HepG2 (cell line): ENCODE data around the gene CSMD2. TPM values are rescaled to one million over a fixed set of nuclear protein-coding genes. Genes with fewer than 3 reads are reported as not detected.

Experiments used
- ATAC-seq: fragments of 200-7000 bp; cut with Tn5 transposase; 3 replicates; pipeline ENCODE4 v1.9.1; 2020; ENCODE audit warnings: mild to moderate bottlenecking, moderate library complexity
- BruUV-seq: library from RNA; stranded (reverse); fragments of 400-500 nt; replicated peaks from 2 replicates; lab custom pipeline; 2021; lab: Mats Ljungman, UMichigan
- CTCF ChIA-PET: fragments of 300-600 bp; formaldehyde crosslinking; extraction: SDS; loops from one replicate; lab custom pipeline; 2021; ENCODE audit warnings: low total read pairs, inconsistent platforms, low intra/inter-chr PET ratio; lab: Yijun Ruan, JAX
- POLR2A ChIA-PET: fragments of 350-600 bp; sonication (Branson Sonifier 250); formaldehyde crosslinking; loops from one replicate; lab custom pipeline; 2020; ENCODE audit warnings: antibody characterized with exemption, inconsistent platforms; lab: Yijun Ruan, JAX
- DNase-seq: peaks from one replicate; pipeline ENCODE4 v3.0.0-alpha.2; 2015; ENCODE audit warnings: low spot score
- FAIRE-seq: peaks from 3 replicates; lab custom pipeline; 2011; peaks lifted over from hg19 to GRCh38; lab: Jason Lieb, UNC
- H2AFZ ChIP-seq: one replicate; pipeline ENCODE4 v1.6.1; 2011; ENCODE audit warnings: low read length, inconsistent platforms
- H3K27ac ChIP-seq: fragments of 300-600 bp; 3 replicates; pipeline ENCODE4 v1.8.0; 2011; ENCODE audit warnings: mixed run types, mild to moderate bottlenecking, mixed read lengths, low read length, inconsistent platforms; ENCODE audit not compliant: insufficient read depth; ENCODE audit errors: extremely low read length
- H3K27me3 ChIP-seq, 2 experiments: fragments of 200-600 bp in 1 of 2; 2 replicates in 1 of 2; 3 replicates in 1 of 2; pipeline versions ENCODE4 v1.6.0 to v1.8.0; 2011; ENCODE audit warnings: low read length in 2 of 2, mild to moderate bottlenecking in 2 of 2, moderate library complexity in 2 of 2, inconsistent platforms in 1 of 2; ENCODE audit not compliant: insufficient read depth in 2 of 2, control insufficient read depth in 1 of 2
- H3K36me3 ChIP-seq, 2 experiments: fragments of 200-600 bp in 1 of 2; replicated peaks in 1 of 2; 2 replicates in 1 of 2; 3 replicates in 1 of 2; pipeline versions ENCODE4 v1.5.1 to v1.8.0; 2011; ENCODE audit warnings: low read length in 2 of 2, inconsistent platforms in 1 of 2; ENCODE audit not compliant: insufficient read depth in 2 of 2, control insufficient read depth in 1 of 2
- H3K4me1 ChIP-seq: 2 replicates; pipeline ENCODE4 v1.5.1; 2012; ENCODE audit warnings: low read length, inconsistent platforms; ENCODE audit not compliant: insufficient read depth
- H3K4me2 ChIP-seq: 2 replicates; pipeline ENCODE4 v1.6.0; 2011; ENCODE audit warnings: low read depth, low read length, inconsistent platforms
- H3K4me3 ChIP-seq, 3 experiments: fragments of 200-600 bp in 1 of 3; sonication (generic), shearing (Covaris generic) in 1 of 3; replicated peaks in 1 of 3; 2 replicates each; pipeline ENCODE4 v1.5.1; 2011 to 2016; ENCODE audit warnings: low read length in 3 of 3, inconsistent platforms in 2 of 3, low read depth in 2 of 3, mild to moderate bottlenecking in 2 of 3, control low read depth in 1 of 3, mixed read lengths in 1 of 3; ENCODE audit not compliant: insufficient read depth in 1 of 3
- H3K79me2 ChIP-seq: one replicate; pipeline ENCODE4 v1.6.1; 2011; ENCODE audit warnings: low read length, inconsistent platforms; ENCODE audit not compliant: insufficient read depth
- H3K9ac ChIP-seq: 2 replicates; pipeline ENCODE4 v1.6.0; 2011; ENCODE audit warnings: mild to moderate bottlenecking, low read depth, low read length, inconsistent platforms; ENCODE audit not compliant: insufficient read depth
- H3K9me3 ChIP-seq: 2 replicates; pipeline ENCODE4 v1.5.1; 2012; ENCODE audit warnings: mild to moderate bottlenecking, low read length
- H4K20me1 ChIP-seq: 2 replicates; pipeline ENCODE4 v1.6.0; 2011; ENCODE audit warnings: inconsistent platforms, mild to moderate bottlenecking, low read length, moderate library complexity; ENCODE audit not compliant: insufficient read depth
- BCL6 ChIP-seq: IDR thresholded peaks from 2 replicates; pipeline ENCODE4 v1.6.1; 2016; ENCODE audit warnings: missing genetic modification reagents, missing compliant biosample characterization
- HNF4A ChIP-seq: sonication (generic); formaldehyde crosslinking; IDR thresholded peaks from 2 replicates; pipeline ENCODE4 v1.4.0; 2020; ENCODE audit warnings: missing genetic modification reagents
- KDM5B ChIP-seq: sonication (generic); formaldehyde crosslinking; IDR thresholded peaks from 2 replicates; pipeline ENCODE4 v1.4.0; 2020; ENCODE audit warnings: missing genetic modification reagents, mild to moderate bottlenecking, borderline replicate concordance
- NFATC3 ChIP-seq: sonication (generic); formaldehyde crosslinking; IDR thresholded peaks from 2 replicates; pipeline ENCODE4 v1.5.1; 2020; ENCODE audit warnings: mild to moderate bottlenecking, missing genetic modification reagents
- SPEN ChIP-seq: sonication (generic); formaldehyde crosslinking; IDR thresholded peaks from 2 replicates; pipeline ENCODE4 v1.5.1; 2020; ENCODE audit warnings: low read depth, mild to moderate bottlenecking, missing genetic modification reagents
- STAT5B ChIP-seq: sonication (generic); formaldehyde crosslinking; IDR thresholded peaks from 2 replicates; pipeline ENCODE4 v1.4.0; 2020; ENCODE audit warnings: missing genetic modification reagents
- ZMYM3 ChIP-seq: sonication (generic); formaldehyde crosslinking; IDR thresholded peaks from 2 replicates; pipeline ENCODE4 v1.5.1; 2020; ENCODE audit warnings: mild to moderate bottlenecking, missing genetic modification reagents
- ZNF136 ChIP-seq: sonication (generic); formaldehyde crosslinking; IDR thresholded peaks from 2 replicates; pipeline ENCODE4 v1.8.1; 2022; ENCODE audit warnings: low read depth, mild to moderate bottlenecking, moderate library complexity, missing genetic modification reagents
- ZNF510 ChIP-seq: sonication (generic); formaldehyde crosslinking; IDR thresholded peaks from 2 replicates; pipeline ENCODE4 v1.4.0; 2020; ENCODE audit warnings: low read depth, mild to moderate bottlenecking, missing genetic modification reagents
- ZNF549 ChIP-seq: sonication (generic); formaldehyde crosslinking; IDR thresholded peaks from 2 replicates; pipeline ENCODE4 v1.5.0; 2020; ENCODE audit warnings: missing genetic modification reagents
- ZNF883 ChIP-seq: sonication (generic); formaldehyde crosslinking; IDR thresholded peaks from 2 replicates; pipeline ENCODE4 v1.5.1; 2020; ENCODE audit warnings: mild to moderate bottlenecking, missing genetic modification reagents; ENCODE audit errors: not compliant biosample characterization
- ZSCAN22 ChIP-seq: sonication (generic); formaldehyde crosslinking; IDR thresholded peaks from 2 replicates; pipeline ENCODE4 v1.4.0; 2020; ENCODE audit warnings: mild to moderate bottlenecking, missing genetic modification reagents
- ZSCAN25 ChIP-seq: sonication (generic); formaldehyde crosslinking; IDR thresholded peaks from 2 replicates; pipeline ENCODE4 v1.8.0; 2022; ENCODE audit warnings: mild to moderate bottlenecking, missing genetic modification reagents
- WGBS: methylation state at CpG from one replicate; pipeline ENCODE4 v1.1.6; 2017; ENCODE audit warnings: low lambda C conversion rate; 5-methylcytosine and 5-hydroxymethylcytosine counted together
- in situ Hi-C: cut with HindIII; loops from 2 replicates; pipeline ENCODE4 v1.10.0; 2017; ENCODE audit warnings: low pct_unique_long_range_greater_than_20kb; ENCODE audit not compliant: extremely low pct_ligation_motif_present
- intact Hi-C: fragments of 100-400 bp; cut with micrococcal nuclease; formaldehyde crosslinking; loops from one replicate; pipeline ENCODE4 v1.10.0; 2022; ENCODE audit not compliant: unreplicated experiment
- polyA plus RNA-seq, 8 experiments: library from polyadenylated mRNA; depleted of rRNA in 3 of 8; stranded (reverse) in 7 of 8; unstranded in 1 of 8; fragments of >200 nt; fragmentation: Illumina TruSeq in 4 of 8; extraction: Trizol in 4 of 8; gene quantifications; 2 replicates each; pipeline versions ENCODE4 v1.2.1 to v1.2.3, GENCODE V29; 2011 to 2016; ENCODE audit warnings: low read depth in 4 of 8, missing spikeins in 1 of 8, mixed read lengths in 1 of 8; ENCODE audit not compliant: insufficient read depth in 1 of 8
- total RNA-seq, 5 experiments: library from RNA; depleted of rRNA; stranded (reverse); fragments of >200 nt; fragmentation: Illumina TruSeq; extraction: Trizol; gene quantifications; 2 replicates each; pipeline ENCODE4 v1.2.3, GENCODE V29; 2016; ENCODE audit warnings: low read depth in 1 of 5
- TF ChIP-seq, protein P1 (sequence below): sonication (generic); formaldehyde crosslinking; conservative IDR thresholded peaks from 2 replicates; pipeline ENCODE4 v1.4.0; 2020; ENCODE audit warnings: mild to moderate bottlenecking, missing genetic modification reagents, moderate library complexity
- TF ChIP-seq, protein P2 (sequence below): IDR thresholded peaks from 2 replicates; pipeline ENCODE4 v1.6.1; 2012; ENCODE audit warnings: low read length, improper control_type of control experiment

Gene CSMD2
- total and polyA plus RNA-seq, 2 of the 13 experiments (the other 11 are each of a cell fraction or from before 2014, with no cell fraction given) = not detected

DNA sequence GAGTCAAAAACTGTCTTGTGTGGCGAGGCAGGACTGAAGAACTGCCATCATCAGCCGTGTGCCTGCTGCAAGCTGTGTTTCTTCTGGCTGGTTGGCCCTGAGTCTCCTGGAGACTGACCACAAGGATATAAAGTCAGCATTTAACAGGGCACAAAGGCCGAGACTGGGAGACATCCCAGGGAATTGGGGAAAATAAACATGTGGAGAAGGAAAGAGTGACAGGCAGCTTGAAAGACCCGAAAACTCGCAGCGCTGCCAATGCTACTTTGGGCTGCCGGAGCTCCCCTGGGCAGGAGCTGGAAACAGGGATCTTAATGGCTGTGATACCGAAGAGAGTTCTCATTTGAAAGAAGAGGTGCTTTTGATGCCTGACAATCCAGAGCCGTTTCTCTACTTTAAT, 426.5 kb downstream of the CSMD2 start (continued):
- TF ChIP-seq ZSCAN22 (CRISPR knock-in tag) (no peak), ZNF510 (CRISPR knock-in tag) (no peak), NFATC3 (CRISPR knock-in tag) (no peak), HNF4A (CRISPR knock-in tag) (no peak)
- TF ChIP-seq, protein P1, sequence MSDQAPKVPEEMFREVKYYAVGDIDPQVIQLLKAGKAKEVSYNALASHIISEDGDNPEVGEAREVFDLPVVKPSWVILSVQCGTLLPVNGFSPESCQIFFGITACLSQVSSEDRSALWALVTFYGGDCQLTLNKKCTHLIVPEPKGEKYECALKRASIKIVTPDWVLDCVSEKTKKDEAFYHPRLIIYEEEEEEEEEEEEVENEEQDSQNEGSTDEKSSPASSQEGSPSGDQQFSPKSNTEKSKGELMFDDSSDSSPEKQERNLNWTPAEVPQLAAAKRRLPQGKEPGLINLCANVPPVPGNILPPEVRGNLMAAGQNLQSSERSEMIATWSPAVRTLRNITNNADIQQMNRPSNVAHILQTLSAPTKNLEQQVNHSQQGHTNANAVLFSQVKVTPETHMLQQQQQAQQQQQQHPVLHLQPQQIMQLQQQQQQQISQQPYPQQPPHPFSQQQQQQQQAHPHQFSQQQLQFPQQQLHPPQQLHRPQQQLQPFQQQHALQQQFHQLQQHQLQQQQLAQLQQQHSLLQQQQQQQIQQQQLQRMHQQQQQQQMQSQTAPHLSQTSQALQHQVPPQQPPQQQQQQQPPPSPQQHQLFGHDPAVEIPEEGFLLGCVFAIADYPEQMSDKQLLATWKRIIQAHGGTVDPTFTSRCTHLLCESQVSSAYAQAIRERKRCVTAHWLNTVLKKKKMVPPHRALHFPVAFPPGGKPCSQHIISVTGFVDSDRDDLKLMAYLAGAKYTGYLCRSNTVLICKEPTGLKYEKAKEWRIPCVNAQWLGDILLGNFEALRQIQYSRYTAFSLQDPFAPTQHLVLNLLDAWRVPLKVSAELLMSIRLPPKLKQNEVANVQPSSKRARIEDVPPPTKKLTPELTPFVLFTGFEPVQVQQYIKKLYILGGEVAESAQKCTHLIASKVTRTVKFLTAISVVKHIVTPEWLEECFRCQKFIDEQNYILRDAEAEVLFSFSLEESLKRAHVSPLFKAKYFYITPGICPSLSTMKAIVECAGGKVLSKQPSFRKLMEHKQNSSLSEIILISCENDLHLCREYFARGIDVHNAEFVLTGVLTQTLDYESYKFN = no peak

DNA sequence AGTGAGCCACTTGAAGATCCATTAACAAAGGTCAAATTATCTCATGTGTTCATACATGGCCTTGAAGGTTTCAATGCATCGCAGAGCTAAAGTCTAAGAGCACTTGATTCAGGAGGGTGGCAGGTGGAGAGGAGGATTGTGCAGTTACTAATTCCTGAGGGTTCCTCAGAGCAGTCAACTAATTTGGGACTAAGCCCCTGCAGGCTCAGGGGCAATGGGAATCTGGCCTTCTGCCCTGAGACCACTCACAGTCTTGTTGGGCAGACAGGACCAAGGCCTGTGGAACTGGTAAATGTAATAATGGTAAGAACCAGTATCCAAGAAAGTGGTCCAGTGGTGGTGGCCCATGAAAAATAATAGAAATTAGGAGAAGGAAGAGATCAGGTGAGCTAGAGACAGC, 428.5 kb downstream of the CSMD2 start:
- in situ Hi-C loops (no loop called here), intact Hi-C loops (no loop called here)
- H3K4me3 ChIP-seq = no peak overlapping the region
- 53% methylated on average over 1 of the region's 1 CpG for WGBS
- CTCF ChIA-PET = no interaction called here
- no peak overlapping the region for H3K4me2 ChIP-seq
- H3K27ac ChIP-seq = no peak overlapping the region
- H3K9ac ChIP-seq = no peak overlapping the region
- no peaks in the 10 kb centered on the region for H3K79me2 ChIP-seq
- no peaks in the 10 kb centered on the region for H4K20me1 ChIP-seq
- FAIRE-seq (no peak), DNase-seq (no peak), ATAC-seq (no peak)
- H3K4me1 ChIP-seq = no peaks in the 10 kb centered on the region
- H3K27me3 ChIP-seq = peaks cover 0 to 5% of the 10 kb centered on the region in 2 experiments; a peak in 1 of 5 replicates
- no TSS peak for BruUV-seq
- no peaks in the 10 kb centered on the region for H3K9me3 ChIP-seq
- POLR2A ChIA-PET = no interaction called here
- no peak overlapping the region for H2AFZ ChIP-seq
- no peaks in the 10 kb centered on the region for H3K36me3 ChIP-seq
- TF ChIP-seq KDM5B (CRISPR knock-in tag) = no peak
- TF ChIP-seq, protein P2, sequence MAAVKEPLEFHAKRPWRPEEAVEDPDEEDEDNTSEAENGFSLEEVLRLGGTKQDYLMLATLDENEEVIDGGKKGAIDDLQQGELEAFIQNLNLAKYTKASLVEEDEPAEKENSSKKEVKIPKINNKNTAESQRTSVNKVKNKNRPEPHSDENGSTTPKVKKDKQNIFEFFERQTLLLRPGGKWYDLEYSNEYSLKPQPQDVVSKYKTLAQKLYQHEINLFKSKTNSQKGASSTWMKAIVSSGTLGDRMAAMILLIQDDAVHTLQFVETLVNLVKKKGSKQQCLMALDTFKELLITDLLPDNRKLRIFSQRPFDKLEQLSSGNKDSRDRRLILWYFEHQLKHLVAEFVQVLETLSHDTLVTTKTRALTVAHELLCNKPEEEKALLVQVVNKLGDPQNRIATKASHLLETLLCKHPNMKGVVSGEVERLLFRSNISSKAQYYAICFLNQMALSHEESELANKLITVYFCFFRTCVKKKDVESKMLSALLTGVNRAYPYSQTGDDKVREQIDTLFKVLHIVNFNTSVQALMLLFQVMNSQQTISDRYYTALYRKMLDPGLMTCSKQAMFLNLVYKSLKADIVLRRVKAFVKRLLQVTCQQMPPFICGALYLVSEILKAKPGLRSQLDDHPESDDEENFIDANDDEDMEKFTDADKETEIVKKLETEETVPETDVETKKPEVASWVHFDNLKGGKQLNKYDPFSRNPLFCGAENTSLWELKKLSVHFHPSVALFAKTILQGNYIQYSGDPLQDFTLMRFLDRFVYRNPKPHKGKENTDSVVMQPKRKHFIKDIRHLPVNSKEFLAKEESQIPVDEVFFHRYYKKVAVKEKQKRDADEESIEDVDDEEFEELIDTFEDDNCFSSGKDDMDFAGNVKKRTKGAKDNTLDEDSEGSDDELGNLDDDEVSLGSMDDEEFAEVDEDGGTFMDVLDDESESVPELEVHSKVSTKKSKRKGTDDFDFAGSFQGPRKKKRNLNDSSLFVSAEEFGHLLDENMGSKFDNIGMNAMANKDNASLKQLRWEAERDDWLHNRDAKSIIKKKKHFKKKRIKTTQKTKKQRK = no peak
- TF ChIP-seq STAT5B (CRISPR knock-in tag) = no peak
- no peak for TF ChIP-seq SPEN (CRISPR knock-in tag)
- TF ChIP-seq ZMYM3 = no peak
- no peak for TF ChIP-seq ZNF883
- TF ChIP-seq BCL6 (CRISPR knock-in tag) = no peak
- no peak for TF ChIP-seq ZNF549 (CRISPR knock-in tag)
- no peak for TF ChIP-seq ZSCAN25
- TF ChIP-seq ZNF136 = no peak
